ENCODE results near the gene EDRF1. TPM values are rescaled to one million over a fixed set of nuclear protein-coding genes. Genes with fewer than 3 reads are reported as not detected.

The EDRF1 gene
- total and polyA plus RNA-seq, 2 of the 13 experiments (the other 11 are each of a cell fraction or from before 2014, with no cell fraction given) = 16.9 to 26.7 TPM

DNA sequence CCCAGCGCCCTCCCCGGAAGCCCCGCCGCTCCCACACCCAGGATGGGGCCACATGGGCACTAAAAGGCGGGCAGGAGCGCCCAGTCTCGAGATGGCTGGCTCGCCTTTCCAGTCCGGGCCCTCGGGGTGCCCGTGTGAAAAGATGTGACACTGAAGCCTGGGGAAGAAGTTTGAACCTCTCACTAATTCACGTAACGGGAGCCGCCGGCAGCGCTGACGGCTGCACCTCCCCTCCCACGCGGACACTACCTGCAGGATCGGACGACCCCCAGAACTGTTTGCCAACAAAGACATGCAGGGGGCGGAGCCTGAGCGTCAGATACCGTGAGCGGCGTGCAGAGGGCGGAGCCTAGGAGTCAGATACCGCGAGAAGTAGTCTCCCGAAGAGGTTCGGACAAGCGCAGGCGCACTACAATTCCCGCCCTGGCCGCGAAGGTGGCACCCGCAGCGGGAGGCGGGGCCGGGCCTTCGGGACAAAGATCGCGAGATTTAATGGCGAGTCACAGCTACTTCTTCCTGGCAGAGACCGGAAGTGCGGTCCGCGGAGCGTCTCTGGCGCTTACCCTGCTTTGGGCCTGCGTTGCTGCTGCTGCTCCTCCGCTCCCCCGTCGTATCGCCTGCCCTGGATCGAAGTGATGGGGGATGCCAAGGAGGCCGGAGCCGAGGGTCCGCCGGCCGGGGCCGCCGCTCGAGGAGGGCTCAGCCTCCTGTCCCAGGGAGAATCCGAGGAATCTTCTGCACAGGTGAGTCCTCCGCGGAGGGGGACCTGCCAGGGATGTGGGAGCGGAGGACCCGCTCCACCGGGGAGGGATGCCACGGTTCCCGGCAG lies at the start of gene EDRF1 (continued):
- TF ChIP-seq BRD4 (CRISPR knock-in tag; IDR thresholded peaks at IDR 0.05) (peak; percentile 65; the same call in 1 of the 2 replicates), PAXIP1 (CRISPR knock-in tag; conservative IDR thresholded peaks at IDR 0.05) (peak; percentile 53), TEF (CRISPR knock-in tag; IDR thresholded peaks at IDR 0.05) (no peak), ARID5B (CRISPR knock-in tag; IDR thresholded peaks at IDR 0.05) (0 out of 2 replicates have a peak, but pooled peaks have one; percentile 5), TEAD2 (CRISPR knock-in tag; IDR thresholded peaks at IDR 0.05) (no peak), KAT7 (CRISPR knock-in tag; IDR thresholded peaks at IDR 0.05; ENCODE audit: borderline replicate concordance) (no peak), YEATS4 (CRISPR knock-in tag; IDR thresholded peaks at IDR 0.05; ENCODE audit: borderline replicate concordance) (peak; percentile 95; the same call in 1 of the 2 replicates), ZNF263 (CRISPR knock-in tag; IDR thresholded peaks at IDR 0.05) (peak; percentile 94), ZNF569 (CRISPR knock-in tag; IDR thresholded peaks at IDR 0.05; ENCODE audit: borderline replicate concordance) (no peak), SP4 (CRISPR knock-in tag; IDR thresholded peaks at IDR 0.05) (peak; percentile 81; the same call in 1 of the 2 replicates), ZNF580 (CRISPR knock-in tag; IDR thresholded peaks at IDR 0.05; ENCODE audit: borderline replicate concordance, low read depth) (no peak), ZNF563 (CRISPR knock-in tag; IDR thresholded peaks at IDR 0.05) (peak; percentile 97), ZNF160 (CRISPR knock-in tag; IDR thresholded peaks at IDR 0.05) (no peak)

Measured in HepG2 (cell line).